Right ventricle myocardium superior (tissue), 1 donor: ENCODE data around the gene PTPRCAP. TPM values are rescaled to one million over a fixed set of nuclear protein-coding genes. Genes with fewer than 3 reads are reported as not detected.
A peak's percentile ranks its signal among the peaks of the same experiment; 100 is the strongest.
"Not testable (repeated sequence)": the region's sequence is repeated elsewhere in the genome, so short reads cannot be mapped to it uniquely, and the experiment has no call there.

Experiments
- ATAC-seq: fragments of 200-7000 bp; cut with Tn5 transposase; one replicate; pipeline ENCODE4 v1.9.1; 2020; ENCODE audit warnings: mild to moderate bottlenecking; ENCODE audit not compliant: poor library complexity
- DNase-seq: peaks from one replicate; pipeline ENCODE4 v3.0.0-alpha.2; 2020
- intact Hi-C: fragments of 100-400 bp; cut with DNase I; formaldehyde crosslinking; loops from one replicate; pipeline ENCODE4 v1.11.2; 2022
- total RNA-seq: library from RNA; stranded (reverse); fragmentation: NEBNext Ultra II Directional; extraction: Animal tissue kit (Norgen Biotek cat#: 25700); gene quantifications from one replicate; pipeline ENCODE4 v1.2.1, GENCODE V29; 2021
- donor health status: DM: no; HTN: yes; CAD: no; lungs with severe emphysema.

PTPRCAP gene
- total RNA-seq, 1 donor from 2014 or later = 1.0 TPM

GRCh38 chr11:67405688-67406339 lies 31.7 kb downstream of the PTPRCAP start:
- ATAC-seq (no peak), DNase-seq (no peak)
- intact Hi-C loops = no loop called here

GRCh38 chr11:67405196-67405567 lies 32.3 kb downstream of the PTPRCAP start:
- ATAC-seq (no peak), DNase-seq (no peak)
- intact Hi-C loops = no loop called here

- intact Hi-C loops = no loop called here
- no peak for ATAC-seq
- DNase-seq = no peak
These were observed 32.8 kb downstream of the PTPRCAP start for GRCh38 chr11:67404515-67405195.

GRCh38 chr11:67403085-67403484 lies 34.4 kb downstream of the PTPRCAP start:
- intact Hi-C loops, ATAC-seq, DNase-seq: not testable (repeated sequence)

GRCh38 chr11:67402192-67402839 lies 35.2 kb downstream of the PTPRCAP start:
- DNase-seq, ATAC-seq, intact Hi-C loops: not testable (repeated sequence)

- peak; percentile 89 for ATAC-seq
- intact Hi-C loops = loop anchor here (2.0 kb wide), 1 partner anchor 67 kb away; the partner anchor contains the start of gene TMEM134
- DNase-seq = peak; percentile 93
These were observed 35.8 kb downstream of the PTPRCAP start, which contains the start of gene PPP1CA for GRCh38 chr11:67401495-67402191. Gene PPP1CA, minus strand, starts transcription at chr11:67401858. Its CDS starts 76 bp downstream, at chr11:67401782.

- peak; percentile 57 for DNase-seq
- intact Hi-C loops = loop anchor here (2.0 kb wide), 1 partner anchor 68 kb away; the partner anchor contains the start of gene TMEM134
- ATAC-seq = no peak
These were observed 36.5 kb downstream of the PTPRCAP start for GRCh38 chr11:67400942-67401494.

GRCh38 chr11:67400251-67400941 lies 37.1 kb downstream of the PTPRCAP start:
- peak; percentile 1 for ATAC-seq
- intact Hi-C loops = loop anchor here (2.0 kb wide), 1 partner anchor 68 kb away; the partner anchor contains the start of gene TMEM134
- peak; percentile 61 for DNase-seq

GRCh38 chr11:67398661-67399563 lies 38.6 kb downstream of the PTPRCAP start:
- DNase-seq = no peak
- ATAC-seq = no peak
- intact Hi-C loops = no loop called here

- ATAC-seq (no peak), DNase-seq (no peak)
- intact Hi-C loops = no loop called here
These were observed 39.4 kb downstream of the PTPRCAP start for GRCh38 chr11:67397986-67398660.

GRCh38 chr11:67397536-67397935 lies 39.9 kb downstream of the PTPRCAP start:
- no peak for DNase-seq
- intact Hi-C loops = no loop called here

GRCh38 chr11:67396587-67397389 lies 40.7 kb downstream of the PTPRCAP start:
- ATAC-seq (no peak), DNase-seq (no peak)
- intact Hi-C loops = no loop called here

More at GRCh38 chr11:67397536-67397935, 39.9 kb downstream of the PTPRCAP start:
- no peak for ATAC-seq

GRCh38 chr11:67396259-67396581 lies 41.3 kb downstream of the PTPRCAP start:
- DNase-seq = no peak
- intact Hi-C loops = no loop called here
- ATAC-seq = no peak

- intact Hi-C loops = no loop called here
- ATAC-seq (no peak), DNase-seq (no peak)
These were observed 41.8 kb downstream of the PTPRCAP start for GRCh38 chr11:67395555-67396258.

GRCh38 chr11:67393990-67394389 lies 43.5 kb downstream of the PTPRCAP start:
- intact Hi-C loops = loop anchor here (5.0 kb wide), 1 partner anchor 113 kb away; the partner anchor contains the start of genes CDK2AP2 and PITPNM1

More at GRCh38 chr11:67393990-67394389, 43.5 kb downstream of the PTPRCAP start:
- ATAC-seq (no peak), DNase-seq (no peak)
